ENCODE data around the gene FLT3LG. TPM values are rescaled to one million over a fixed set of nuclear protein-coding genes. Genes with fewer than 3 reads are reported as not detected.

Gene FLT3LG
- total RNA-seq, 1 experiment from 2014 or later: 6.5 TPM

- Histone ChIP-seq H3K4me1 (ENCODE audit: insufficient read depth, low read length, poor library complexity, severe bottlenecking) (peaks cover 30% of the 10 kb centered on the region), H3K27ac (ENCODE audit: low read depth, low read length, poor library complexity, severe bottlenecking) (peak overlapping the region; percentile 95), H3K4me3 (ENCODE audit: low read depth, low read length, poor library complexity, severe bottlenecking) (peak overlapping the region; percentile 84), H3K27me3 (replicated peaks; ENCODE audit: insufficient read depth, low read depth, low read length, poor library complexity) (no peaks in the 10 kb centered on the region), H3K36me3 (ENCODE audit: insufficient read depth, low read length, poor library complexity, severe bottlenecking) (peaks cover 36% of the 10 kb centered on the region), H3K9me3 (ENCODE audit: low read depth, low read length, poor library complexity, severe bottlenecking) (no peaks in the 10 kb centered on the region)
- no peak for DNase-seq (ENCODE audit: low spot score)
- ChIA-PET CTCF (no interaction called here), POLR2A (ENCODE audit: low non-redundant PET) (no interaction called here)
- BruUV-seq (replicated peaks): no TSS peak
- TF ChIP-seq CTCF (conservative IDR thresholded peaks at IDR 0.05; ENCODE audit: low read depth, low read length): no peak
- no peak for TF ChIP-seq EZH2 (IDR thresholded peaks at IDR 0.05; ENCODE audit: borderline replicate concordance, low read depth, low read length, poor library complexity, severe bottlenecking)
- intact Hi-C loops (cut with micrococcal nuclease; ENCODE audit: unreplicated experiment): loop anchor here (10.0 kb wide), 1 partner anchor 1219 kb away; no protein-coding TSS in a partner anchor
Measured at GRCh38 chr19:49515767-49516166, 41.8 kb downstream of the FLT3LG start.

GRCh38 chr19:49518033-49518432 is 44.0 kb downstream of the FLT3LG start:
- ChIA-PET CTCF (no interaction called here), POLR2A (ENCODE audit: low non-redundant PET) (no interaction called here)
- H3K27ac ChIP-seq (ENCODE audit: low read depth, low read length, poor library complexity, severe bottlenecking): no peak overlapping the region
- H3K4me1 ChIP-seq (ENCODE audit: insufficient read depth, low read length, poor library complexity, severe bottlenecking): peaks cover 11% of the 10 kb centered on the region
- TF ChIP-seq CTCF (conservative IDR thresholded peaks at IDR 0.05; ENCODE audit: low read depth, low read length): no peak
- no peak for TF ChIP-seq EZH2 (IDR thresholded peaks at IDR 0.05; ENCODE audit: borderline replicate concordance, low read depth, low read length, poor library complexity, severe bottlenecking)
- H3K27me3 ChIP-seq (replicated peaks; ENCODE audit: insufficient read depth, low read depth, low read length, poor library complexity): no peaks in the 10 kb centered on the region
- no peak for DNase-seq (ENCODE audit: low spot score)
- no peak overlapping the region for H3K4me3 ChIP-seq (ENCODE audit: low read depth, low read length, poor library complexity, severe bottlenecking)
- no peaks in the 10 kb centered on the region for H3K9me3 ChIP-seq (ENCODE audit: low read depth, low read length, poor library complexity, severe bottlenecking)
- intact Hi-C loops (cut with micrococcal nuclease; ENCODE audit: unreplicated experiment): loop anchor here (10.0 kb wide), 1 partner anchor 1217 kb away; no protein-coding TSS in a partner anchor
- H3K36me3 ChIP-seq (ENCODE audit: insufficient read depth, low read length, poor library complexity, severe bottlenecking): peaks cover 50% of the 10 kb centered on the region
- BruUV-seq (replicated peaks): no TSS peak

GRCh38 chr19:49520705-49521319 is 46.8 kb downstream of the FLT3LG start:
- Histone ChIP-seq H3K27me3 (replicated peaks; ENCODE audit: insufficient read depth, low read depth, low read length, poor library complexity) (no peaks in the 10 kb centered on the region), H3K4me3 (ENCODE audit: low read depth, low read length, poor library complexity, severe bottlenecking) (no peak overlapping the region), H3K27ac (ENCODE audit: low read depth, low read length, poor library complexity, severe bottlenecking) (peak overlapping the region; percentile 47), H3K4me1 (ENCODE audit: insufficient read depth, low read length, poor library complexity, severe bottlenecking) (peaks cover 5% of the 10 kb centered on the region), H3K36me3 (ENCODE audit: insufficient read depth, low read length, poor library complexity, severe bottlenecking) (peaks cover 65% of the 10 kb centered on the region), H3K9me3 (ENCODE audit: low read depth, low read length, poor library complexity, severe bottlenecking) (no peaks in the 10 kb centered on the region)
- ChIA-PET POLR2A (ENCODE audit: low non-redundant PET) (no interaction called here), CTCF (interaction anchor here (0.7 kb wide), 1 partner anchor 292 kb away, joined by 5 read pairs; the partner anchor contains the start of gene FUZ)
- intact Hi-C loops (cut with micrococcal nuclease; ENCODE audit: unreplicated experiment): no loop called here
- TF ChIP-seq EZH2 (IDR thresholded peaks at IDR 0.05; ENCODE audit: borderline replicate concordance, low read depth, low read length, poor library complexity, severe bottlenecking): no peak
- no peak for TF ChIP-seq CTCF (conservative IDR thresholded peaks at IDR 0.05; ENCODE audit: low read depth, low read length)
- BruUV-seq (replicated peaks): no TSS peak
- DNase-seq (ENCODE audit: low spot score): no peak
